A673 (cell line): Measurements from ENCODE around the gene RNF167. TPM values are rescaled to one million over a fixed set of nuclear protein-coding genes. Genes with fewer than 3 reads are reported as not detected.
A peak's percentile ranks its signal among the peaks of the same experiment; 100 is the strongest.

Experiments used
- BruUV-seq: library from RNA; stranded (reverse); fragments of 400-500 nt; replicated peaks from 2 replicates; lab custom pipeline; 2021; lab: Mats Ljungman, UMichigan
- CTCF ChIA-PET: fragments of 300-600 bp; sonication (Branson Sonifier 250); formaldehyde crosslinking; loops from one replicate; lab custom pipeline; 2022; ENCODE audit warnings: antibody characterized with exemption; lab: Charles Lee
- POLR2A ChIA-PET: fragments of 300-600 bp; sonication (Branson Sonifier 250); formaldehyde crosslinking; loops from one replicate; lab custom pipeline; 2022; ENCODE audit warnings: antibody characterized with exemption; ENCODE audit not compliant: low non-redundant PET; lab: Charles Lee
- DNase-seq: peaks from one replicate; pipeline ENCODE4 v3.0.0-alpha.2; 2015; ENCODE audit warnings: low spot score
- H3K27ac ChIP-seq: fragments of 200-600 bp; sonication (generic); 2 replicates; pipeline ENCODE4 v1.5.1; 2016; ENCODE audit warnings: mixed run types, low read depth, mild to moderate bottlenecking, mixed read lengths, antibody characterized with exemption, low read length; ENCODE audit not compliant: poor library complexity, severe bottlenecking
- H3K27me3 ChIP-seq: fragments of 200-600 bp; sonication (generic); replicated peaks from 2 replicates; pipeline ENCODE4 v1.6.1; 2017; ENCODE audit warnings: mixed run types, low read depth, mild to moderate bottlenecking, mixed read lengths, antibody characterized with exemption, low read length; ENCODE audit not compliant: insufficient read depth, poor library complexity
- H3K36me3 ChIP-seq: fragments of 200-600 bp; sonication (generic); 2 replicates; pipeline ENCODE4 v1.6.1; 2016; ENCODE audit warnings: mixed run types, mild to moderate bottlenecking, mixed read lengths, antibody characterized with exemption, low read length; ENCODE audit not compliant: insufficient read depth, poor library complexity, severe bottlenecking
- H3K4me1 ChIP-seq: fragments of 200-600 bp; sonication (generic); 2 replicates; pipeline ENCODE4 v1.6.1; 2017; ENCODE audit warnings: mixed run types, mild to moderate bottlenecking, mixed read lengths, antibody characterized with exemption, low read length; ENCODE audit not compliant: insufficient read depth, poor library complexity, severe bottlenecking
- H3K4me3 ChIP-seq: fragments of 200-600 bp; sonication (generic); 2 replicates; pipeline ENCODE4 v1.5.1; 2016; ENCODE audit warnings: low read depth, mixed run types, mild to moderate bottlenecking, mixed read lengths, low read length; ENCODE audit not compliant: poor library complexity, severe bottlenecking
- H3K9me3 ChIP-seq: fragments of 200-600 bp; sonication (generic); 2 replicates; pipeline ENCODE4 v1.6.1; 2016; ENCODE audit warnings: mixed run types, low read depth, mild to moderate bottlenecking, mixed read lengths, antibody characterized with exemption, low read length; ENCODE audit not compliant: poor library complexity, severe bottlenecking
- EZH2 ChIP-seq: fragments of 200-600 bp; sonication (generic); IDR thresholded peaks from 2 replicates; pipeline ENCODE4 v1.6.1; 2017; ENCODE audit warnings: borderline replicate concordance, low read depth, mild to moderate bottlenecking, mixed read lengths, antibody characterized with exemption, low read length; ENCODE audit not compliant: poor library complexity, severe bottlenecking
- intact Hi-C: fragments of 100-400 bp; cut with micrococcal nuclease; formaldehyde crosslinking; loops from one replicate; pipeline ENCODE4 v1.10.0; 2022; ENCODE audit not compliant: unreplicated experiment
- total RNA-seq: library from RNA; stranded (reverse); gene quantifications from 2 replicates; pipeline ENCODE4 v1.2.3, GENCODE V29; 2021
- TF ChIP-seq, protein P1 (sequence below): fragments of 300-800, 200-600 bp; sonication (generic); conservative IDR thresholded peaks from 2 replicates; pipeline ENCODE4 v1.5.1; 2017; ENCODE audit warnings: low read depth, mild to moderate bottlenecking, antibody characterized with exemption, low read length, moderate library complexity, mixed read lengths

RNF167 gene
- total RNA-seq, 1 experiment from 2014 or later: 77.3 TPM

DNA sequence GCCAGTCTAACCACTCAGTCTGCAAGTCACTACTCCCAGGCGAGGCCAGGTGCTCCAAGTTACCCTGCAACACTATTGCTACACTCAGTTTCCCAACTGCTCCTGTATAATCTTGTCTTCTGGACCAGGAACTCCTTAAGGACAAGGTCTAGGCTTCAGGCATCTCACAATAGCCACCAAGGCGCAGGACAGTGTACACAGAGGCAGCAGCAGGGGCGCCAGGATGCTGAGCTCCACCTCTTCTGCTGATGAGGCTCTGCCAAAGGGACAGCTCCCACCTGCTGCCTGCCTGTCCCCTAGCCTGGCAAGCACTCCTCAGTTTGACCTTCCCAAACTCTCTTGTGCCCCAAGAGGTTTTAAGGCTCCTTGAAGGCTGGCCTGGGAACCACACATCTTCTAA, 3.6 kb upstream of the RNF167 start:
- Histone ChIP-seq H3K36me3 (peaks cover 19% of the 10 kb centered on the region), H3K27ac (no peak overlapping the region), H3K27me3 (no peaks in the 10 kb centered on the region), H3K9me3 (no peaks in the 10 kb centered on the region), H3K4me3 (no peak overlapping the region), H3K4me1 (peaks cover 10% of the 10 kb centered on the region)
- no peak for TF ChIP-seq EZH2
- TF ChIP-seq, protein P1, sequence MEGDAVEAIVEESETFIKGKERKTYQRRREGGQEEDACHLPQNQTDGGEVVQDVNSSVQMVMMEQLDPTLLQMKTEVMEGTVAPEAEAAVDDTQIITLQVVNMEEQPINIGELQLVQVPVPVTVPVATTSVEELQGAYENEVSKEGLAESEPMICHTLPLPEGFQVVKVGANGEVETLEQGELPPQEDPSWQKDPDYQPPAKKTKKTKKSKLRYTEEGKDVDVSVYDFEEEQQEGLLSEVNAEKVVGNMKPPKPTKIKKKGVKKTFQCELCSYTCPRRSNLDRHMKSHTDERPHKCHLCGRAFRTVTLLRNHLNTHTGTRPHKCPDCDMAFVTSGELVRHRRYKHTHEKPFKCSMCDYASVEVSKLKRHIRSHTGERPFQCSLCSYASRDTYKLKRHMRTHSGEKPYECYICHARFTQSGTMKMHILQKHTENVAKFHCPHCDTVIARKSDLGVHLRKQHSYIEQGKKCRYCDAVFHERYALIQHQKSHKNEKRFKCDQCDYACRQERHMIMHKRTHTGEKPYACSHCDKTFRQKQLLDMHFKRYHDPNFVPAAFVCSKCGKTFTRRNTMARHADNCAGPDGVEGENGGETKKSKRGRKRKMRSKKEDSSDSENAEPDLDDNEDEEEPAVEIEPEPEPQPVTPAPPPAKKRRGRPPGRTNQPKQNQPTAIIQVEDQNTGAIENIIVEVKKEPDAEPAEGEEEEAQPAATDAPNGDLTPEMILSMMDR: no peak
- no peak for DNase-seq
- no TSS peak for BruUV-seq
- CTCF ChIA-PET: no interaction called here
- POLR2A ChIA-PET: no interaction called here
- intact Hi-C loops: no loop called here

DNA sequence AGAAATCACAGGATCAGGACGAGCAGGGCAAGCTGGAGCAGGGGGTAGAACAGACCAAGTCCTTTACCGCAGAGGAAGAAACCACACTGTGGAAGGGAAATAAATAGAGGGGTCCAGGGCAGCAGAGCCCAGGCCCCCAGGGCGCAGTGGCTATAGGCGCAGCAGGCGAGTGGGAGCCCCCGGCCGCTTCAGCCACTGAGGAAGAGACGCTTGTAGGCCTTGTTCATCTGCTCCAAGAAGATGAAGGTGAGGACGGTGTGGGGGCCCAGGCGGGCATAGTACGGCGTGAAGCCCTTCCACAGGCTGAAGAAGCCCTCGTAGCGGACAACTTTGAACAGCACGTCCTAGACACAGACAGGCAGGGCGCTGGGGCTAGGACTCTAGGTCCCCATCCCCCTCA, 2.5 kb upstream of the RNF167 start:
- no TSS peak for BruUV-seq
- TF ChIP-seq, protein P1: no peak
- no peak for TF ChIP-seq EZH2
- no peaks in the 10 kb centered on the region for H3K27me3 ChIP-seq
- peaks cover 15% of the 10 kb centered on the region for H3K4me1 ChIP-seq
- ChIA-PET POLR2A (no interaction called here), CTCF (no interaction called here)
- H3K9me3 ChIP-seq: no peaks in the 10 kb centered on the region
- no peak overlapping the region for H3K27ac ChIP-seq
- no peak for DNase-seq
- intact Hi-C loops: no loop called here
- H3K4me3 ChIP-seq: no peak overlapping the region
- H3K36me3 ChIP-seq: peaks cover 19% of the 10 kb centered on the region

DNA sequence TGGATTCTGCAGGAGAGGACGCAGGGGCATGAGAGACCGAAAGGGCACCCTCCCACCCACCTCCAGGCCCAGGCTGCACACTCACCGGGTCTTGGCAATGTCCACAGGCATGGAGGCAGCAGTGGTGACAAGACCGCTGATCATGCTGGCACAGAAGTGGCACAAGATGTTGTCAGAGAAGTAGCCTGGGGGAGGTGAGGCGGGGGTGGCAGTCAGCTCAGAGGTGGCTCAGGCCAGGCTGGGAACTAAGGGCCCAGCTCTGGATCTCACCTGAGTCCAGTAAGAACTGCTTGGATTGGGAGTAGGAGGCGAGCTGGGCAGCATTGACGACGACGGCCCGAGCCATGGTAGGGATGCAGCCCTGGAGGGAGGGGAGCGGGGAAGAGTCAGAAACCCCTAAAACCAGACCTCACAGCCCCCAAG, 2.0 kb upstream of the RNF167 start:
- POLR2A ChIA-PET: no interaction called here

More for the DNA sequence above, 2.0 kb upstream of the RNF167 start:
- Histone ChIP-seq H3K4me3 (no peak overlapping the region), H3K27ac (peak overlapping the region; percentile 94), H3K27me3 (no peaks in the 10 kb centered on the region), H3K36me3 (peaks cover 21% of the 10 kb centered on the region), H3K9me3 (no peaks in the 10 kb centered on the region), H3K4me1 (peaks cover 15% of the 10 kb centered on the region)
- TF ChIP-seq, protein P1: no peak
- no peak for TF ChIP-seq EZH2
- no TSS peak for BruUV-seq
- DNase-seq: no peak
- CTCF ChIA-PET: no interaction called here
- intact Hi-C loops: no loop called here
